ENCODE measurements around the gene MRPL51.

MRPL51 gene

GRCh38 chr12:6492838-6493496, at the start of gene MRPL51:
MRPL51 (minus strand) TSS chr12:6493262; CDS start chr12:6493136, 126 bp downstream.
- peak; percentile 75 for DNase-seq

- DNase-seq = no peak
Measured at GRCh38 chr12:6542209-6543009, 49.3 kb upstream of the MRPL51 start.

- DNase-seq = no peak
Measured at GRCh38 chr12:6541371-6542165, 48.5 kb upstream of the MRPL51 start.

GRCh38 chr12:6540181-6540877, 47.3 kb upstream of the MRPL51 start:
- no peak for DNase-seq

GRCh38 chr12:6539707-6540134, 46.7 kb upstream of the MRPL51 start:
- no peak for DNase-seq

GRCh38 chr12:6539314-6539682, 46.2 kb upstream of the MRPL51 start:
- DNase-seq = no peak

GRCh38 chr12:6538420-6539313, 45.6 kb upstream of the MRPL51 start:
- DNase-seq = peak; percentile 44

GRCh38 chr12:6537580-6538419, 44.7 kb upstream of the MRPL51 start:
- peak; percentile 54 for DNase-seq

GRCh38 chr12:6536894-6537579, 44.0 kb upstream of the MRPL51 start:
- DNase-seq = no peak

- no peak for DNase-seq
Measured at GRCh38 chr12:6535960-6536847, 43.1 kb upstream of the MRPL51 start.

GRCh38 chr12:6535697-6535946, 42.6 kb upstream of the MRPL51 start:
- DNase-seq = no peak

- no peak for DNase-seq
Measured at GRCh38 chr12:6534945-6535696, 42.1 kb upstream of the MRPL51 start.

- DNase-seq = no peak
Measured at GRCh38 chr12:6534695-6534944, 41.6 kb upstream of the MRPL51 start.

- peak; percentile 82 for DNase-seq
Measured at GRCh38 chr12:6533923-6534694, 41.0 kb upstream of the MRPL51 start, which contains the start of gene GAPDH. GAPDH (plus strand) TSS chr12:6534517; CDS start chr12:6534833, 316 bp downstream.

- no peak for DNase-seq
Measured at GRCh38 chr12:6533653-6533922, 40.5 kb upstream of the MRPL51 start.

- no peak for DNase-seq
Measured at GRCh38 chr12:6532927-6533652, 40.0 kb upstream of the MRPL51 start.

- DNase-seq = no peak
Measured at GRCh38 chr12:6532051-6532926, 39.2 kb upstream of the MRPL51 start.

All from DMS 273 treated with DMSO at 0.1 percent for 48 hours (cell line).